ENCODE measurements around the gene ERC2.
"Not testable (repeated sequence)": the region's sequence is repeated elsewhere in the genome, so short reads cannot be mapped to it uniquely, and the experiment has no call there.

ERC2 gene

DNA sequence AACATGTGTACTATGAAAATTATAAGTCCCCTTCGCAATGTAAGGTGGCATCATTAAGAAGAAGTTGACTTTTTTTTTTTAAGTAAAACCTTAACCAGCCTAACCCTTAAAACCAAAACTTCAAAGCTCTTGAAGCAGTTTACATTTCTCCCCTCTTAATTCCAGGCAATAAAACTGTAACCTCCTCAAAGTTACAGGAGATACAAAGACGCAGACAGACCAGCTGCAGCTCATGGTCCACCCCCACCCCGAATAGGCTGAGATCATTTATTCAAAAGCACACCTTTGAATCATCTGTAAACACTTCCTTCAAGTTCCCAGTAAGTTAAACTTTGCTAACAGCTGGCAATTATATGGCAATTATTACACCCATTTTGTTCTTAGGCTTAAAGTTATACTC, 414.5 kb downstream of the ERC2 start:
- DNase-seq, result no peak

GRCh38 chr3:56052188-56052587, 416.1 kb downstream of the ERC2 start:
- no peak for DNase-seq

DNA sequence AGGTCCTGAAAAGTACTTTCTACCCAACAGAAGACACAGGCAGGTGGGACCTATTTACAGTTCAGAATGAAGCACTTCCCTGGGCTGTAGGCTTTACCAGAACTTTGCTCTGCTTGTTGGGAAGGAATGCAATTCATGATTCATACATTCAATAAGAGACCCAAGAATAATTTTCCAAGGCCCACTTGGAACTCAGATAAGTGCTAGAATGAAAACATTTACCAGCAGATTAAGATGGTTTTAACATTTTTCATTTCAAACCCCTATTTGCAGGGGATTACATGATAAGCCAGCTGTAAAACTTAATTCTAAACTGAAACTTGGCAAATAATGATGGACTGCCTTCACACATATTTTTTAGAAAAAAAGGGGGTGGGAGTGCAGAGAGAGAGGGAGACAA, 417.2 kb downstream of the ERC2 start:
- no peak for DNase-seq

- DNase-seq, result no peak
Measured at GRCh38 chr3:56048946-56049345, 419.3 kb downstream of the ERC2 start.

GRCh38 chr3:56048331-56048730, 419.9 kb downstream of the ERC2 start:
- DNase-seq, result no peak

DNA sequence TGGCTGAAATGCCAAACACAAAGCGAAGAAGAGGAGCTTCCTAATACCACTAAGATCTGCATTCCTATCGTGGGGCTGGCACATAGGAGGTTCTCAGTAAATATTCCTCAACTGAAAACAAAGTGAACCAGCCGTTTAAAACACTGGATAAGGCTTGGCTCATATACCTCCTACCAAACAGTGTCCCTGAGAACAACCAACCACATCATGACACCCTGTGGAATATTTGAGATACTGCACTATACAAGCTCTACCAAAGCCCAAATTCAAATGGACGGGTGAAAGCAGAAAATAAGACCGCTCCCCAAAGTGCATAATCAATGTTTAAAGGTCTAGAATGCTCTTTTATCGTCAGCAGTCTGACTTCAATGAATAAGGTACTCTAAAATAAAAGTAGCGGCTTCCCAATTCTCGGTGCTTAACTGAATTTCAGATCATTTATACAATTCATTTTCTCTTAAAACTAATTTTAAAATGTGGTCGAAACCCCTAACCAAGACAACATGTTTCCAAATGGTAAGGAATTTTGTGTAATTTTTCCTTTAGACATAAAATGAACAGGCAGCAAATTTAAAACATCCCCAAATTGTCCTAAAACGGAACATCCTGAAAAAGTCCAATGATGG, 425.8 kb downstream of the ERC2 start:
- peak; percentile 8 for DNase-seq

DNA sequence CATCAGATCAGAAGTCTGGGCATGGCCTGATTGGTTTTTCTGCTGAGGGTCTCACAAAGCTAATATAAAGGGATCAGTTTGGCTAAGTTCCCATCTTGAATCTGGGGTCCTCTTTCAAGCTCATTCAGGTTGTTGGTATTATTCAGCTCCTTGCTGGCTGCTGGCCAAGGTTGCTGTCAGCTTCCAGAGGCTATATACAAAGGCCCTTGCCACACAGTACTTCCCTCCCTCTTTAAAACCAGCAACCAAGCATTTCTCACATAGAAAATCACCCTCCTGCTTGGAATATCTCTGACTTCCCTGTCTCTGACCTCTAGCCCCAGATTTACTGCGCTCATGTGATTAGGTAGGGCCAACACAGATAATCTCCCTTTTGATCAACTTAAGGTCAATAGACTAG, 442.9 kb downstream of the ERC2 start:
- no peak for DNase-seq

DNA sequence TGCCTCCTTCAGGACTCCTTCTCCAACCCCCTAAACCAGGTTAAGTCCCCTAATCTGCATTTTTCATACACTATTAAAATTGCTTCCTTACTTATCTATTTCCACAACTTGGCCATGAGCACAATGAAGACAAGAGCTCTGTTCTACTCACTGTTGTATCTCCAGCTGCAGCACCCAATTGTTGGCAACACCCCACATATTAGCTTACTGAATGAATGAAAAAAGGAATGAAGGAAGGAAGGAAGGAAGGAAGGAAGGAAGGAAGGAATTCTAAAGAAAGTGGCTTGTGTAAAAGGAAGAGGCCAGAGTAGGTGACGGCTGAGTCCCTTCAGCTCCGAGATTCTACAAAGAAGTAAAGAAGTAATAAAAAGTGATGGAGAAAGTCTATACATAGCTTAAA, 444.7 kb downstream of the ERC2 start:
- DNase-seq, result no peak

DNA sequence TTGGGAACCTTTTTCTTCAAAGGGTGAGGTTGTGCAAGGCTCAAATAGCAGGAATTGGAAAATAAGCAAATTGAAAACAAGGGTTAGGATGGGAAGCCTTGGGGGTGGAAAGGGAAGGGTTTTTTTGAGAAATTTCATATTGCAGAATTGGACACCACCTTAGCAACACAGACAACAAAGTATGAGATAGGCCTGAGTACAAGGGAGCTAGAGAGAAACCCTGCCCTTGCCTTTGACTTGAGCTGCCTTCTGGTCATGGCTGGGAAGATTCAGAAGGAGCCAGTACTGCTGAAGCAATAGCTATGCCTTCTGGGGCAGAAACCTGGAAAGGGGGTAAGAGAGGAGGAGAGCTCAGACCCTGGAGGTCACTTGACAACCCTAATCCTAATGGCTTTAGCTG, 445.6 kb downstream of the ERC2 start:
- no peak for DNase-seq

DNA sequence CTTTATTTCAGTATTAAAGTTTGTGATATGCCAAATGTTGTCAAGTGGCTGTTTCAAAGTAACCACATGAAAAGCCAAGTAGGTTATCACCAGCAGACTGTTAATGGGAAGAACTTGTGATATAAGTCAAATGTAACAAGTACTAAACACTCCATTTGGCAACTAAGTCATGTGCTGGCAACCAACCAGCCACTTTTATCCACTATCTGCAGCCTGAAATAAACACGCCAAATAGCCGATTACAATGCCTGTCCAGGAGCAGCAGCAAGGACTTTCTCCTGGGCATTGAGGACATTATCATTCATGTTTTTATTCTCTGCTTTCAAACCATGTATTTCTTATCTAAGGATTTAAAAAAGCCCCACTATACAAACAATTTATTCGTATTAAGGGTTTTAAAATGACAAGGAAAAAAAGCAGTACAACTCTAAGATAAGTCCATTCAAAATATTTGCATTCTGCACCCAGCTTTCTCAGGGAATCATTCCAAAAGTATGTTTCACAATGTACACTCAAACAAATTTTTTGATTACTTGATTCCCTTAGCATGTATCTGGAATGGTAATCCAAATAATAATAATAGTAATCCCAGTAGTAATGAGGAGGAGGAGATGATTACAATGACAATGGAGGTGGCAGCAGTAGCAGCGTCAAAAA, 448.6 kb downstream of the ERC2 start:
- DNase-seq, result no peak

- DNase-seq, result not testable (repeated sequence)
Measured at GRCh38 chr3:56015374-56015773, 452.9 kb downstream of the ERC2 start.

DNA sequence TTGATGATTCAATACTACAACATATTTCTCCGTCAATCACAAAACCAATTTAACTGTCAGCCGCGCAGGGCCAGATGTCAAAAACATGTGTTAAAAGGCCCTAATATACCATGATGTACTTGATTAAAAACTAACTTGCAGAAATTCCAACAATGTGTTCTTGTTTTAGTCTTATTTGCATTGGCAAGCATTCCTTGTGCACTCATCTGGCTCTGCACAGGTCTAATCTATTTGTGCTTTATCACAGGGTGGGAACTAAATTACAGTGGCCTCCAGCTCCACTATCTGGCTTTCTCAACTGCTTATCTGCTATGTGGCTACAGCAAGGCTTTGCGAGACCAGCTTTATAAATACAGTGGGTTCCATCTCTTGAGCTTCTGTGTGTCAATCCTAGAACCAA, 455.5 kb downstream of the ERC2 start:
- no peak for DNase-seq

GRCh38 chr3:56005196-56005805, 463.0 kb downstream of the ERC2 start:
- peak; percentile 35 for DNase-seq

- DNase-seq, result no peak
Measured at GRCh38 chr3:56003129-56003528, 465.1 kb downstream of the ERC2 start.

GRCh38 chr3:56001991-56002390, 466.3 kb downstream of the ERC2 start:
- no peak for DNase-seq

- DNase-seq, result no peak
Measured at GRCh38 chr3:56001537-56001936, 466.7 kb downstream of the ERC2 start.

DNA sequence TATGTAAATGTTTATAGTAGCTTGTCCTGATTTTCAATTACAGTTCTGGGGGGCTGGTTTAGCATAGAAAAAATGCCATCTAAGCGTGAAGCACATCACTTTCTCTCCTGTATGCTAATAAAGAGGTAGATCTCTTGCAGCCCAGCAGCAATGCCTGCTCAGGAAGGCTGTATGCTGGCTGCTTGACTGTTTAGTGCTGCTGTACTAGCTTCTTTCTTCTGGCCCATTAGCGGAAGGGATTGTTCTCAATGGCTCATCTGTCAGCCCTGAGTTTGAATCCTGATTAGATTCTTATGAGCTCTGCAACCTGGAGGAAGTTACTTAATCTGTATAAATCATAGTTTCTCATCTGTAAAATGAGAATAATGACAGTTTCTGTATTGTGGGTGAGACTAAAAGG, 478.9 kb downstream of the ERC2 start:
- no peak for DNase-seq

GRCh38 chr3:55988905-55989304, 479.4 kb downstream of the ERC2 start:
- no peak for DNase-seq

DNA sequence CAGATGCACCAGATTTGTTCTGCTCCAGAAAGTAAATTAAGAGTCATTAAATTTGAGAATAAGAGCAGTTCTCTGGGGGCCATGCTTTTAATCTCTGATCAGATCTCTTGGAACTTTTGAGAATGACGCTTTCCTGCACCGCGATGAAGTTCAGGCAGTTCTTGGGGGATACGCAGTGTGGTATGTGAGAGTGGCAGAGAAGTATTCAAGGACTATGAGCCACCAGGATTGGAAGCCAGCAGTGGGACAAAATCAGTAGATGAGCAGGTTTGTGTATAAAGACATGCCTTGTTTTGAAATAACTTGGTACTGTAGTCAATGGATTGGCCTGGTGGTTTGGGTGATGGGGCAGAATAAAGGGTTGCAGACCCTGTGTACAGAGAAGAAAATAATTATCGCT, 483.6 kb downstream of the ERC2 start:
- DNase-seq, result no peak

GRCh38 chr3:55978953-55979352, 489.3 kb downstream of the ERC2 start:
- DNase-seq, result no peak

DNA sequence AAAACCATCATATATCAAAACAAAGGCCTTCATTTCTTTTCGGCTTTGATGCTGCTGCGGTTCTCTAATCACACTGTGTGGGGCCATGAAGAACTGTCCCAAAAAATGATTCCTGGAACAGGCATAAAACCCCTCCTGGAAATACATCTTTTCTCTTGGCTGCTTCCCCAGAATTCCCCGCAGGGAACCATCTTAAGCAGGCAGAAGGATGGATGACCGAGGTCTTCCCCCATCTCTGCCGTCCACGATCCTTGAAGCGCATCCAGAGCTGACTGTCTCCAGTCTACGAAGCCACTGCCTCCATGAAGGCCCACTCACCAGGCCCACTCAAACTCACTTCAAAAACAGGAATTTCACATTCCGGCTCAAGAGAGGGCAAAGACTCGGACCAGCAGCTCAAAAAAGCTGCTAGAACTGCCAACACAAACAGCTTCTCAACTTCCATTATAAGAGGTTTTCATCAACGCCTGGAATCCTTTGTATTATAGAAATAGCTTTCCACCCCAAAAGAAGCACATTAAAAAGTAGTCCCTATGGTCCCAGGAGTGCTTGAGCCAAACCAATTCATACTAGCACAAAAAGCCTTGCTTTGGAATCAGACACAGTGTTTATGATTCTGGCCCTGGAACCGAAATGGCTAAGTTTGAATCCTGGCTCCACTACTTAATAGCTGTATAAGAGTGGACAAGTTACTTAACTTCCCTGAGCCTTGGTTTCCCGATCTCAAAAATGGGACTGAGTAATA, 493.7 kb downstream of the ERC2 start:
- DNase-seq, result no peak

- DNase-seq, result no peak
Measured at GRCh38 chr3:55969634-55970033, 498.6 kb downstream of the ERC2 start.

DNA sequence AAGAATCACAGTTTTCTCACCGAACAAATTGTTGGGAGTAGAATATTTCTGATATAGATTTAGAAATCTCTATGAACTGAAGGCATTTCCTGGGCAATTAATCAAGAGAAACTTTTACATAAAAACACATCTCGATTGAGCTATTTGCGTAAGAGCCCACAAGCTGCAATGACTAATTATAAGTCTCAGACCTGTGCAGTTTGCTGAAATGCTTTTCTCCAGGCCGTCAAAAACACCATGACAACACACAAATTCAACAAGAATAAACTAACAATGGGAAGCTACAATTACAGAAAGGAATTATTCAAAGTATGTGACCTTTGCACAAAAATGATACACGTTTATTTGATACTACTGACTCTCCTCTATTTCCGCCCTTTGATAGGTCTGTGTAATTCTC, 499.9 kb downstream of the ERC2 start:
- peak; percentile 84 for DNase-seq

- no peak for DNase-seq
Measured at GRCh38 chr3:55966566-55966965, 501.7 kb downstream of the ERC2 start.

All from NCI-H226 (cell line).